GM12878 (cell line): Measurements from ENCODE around the gene PAXX. TPM values are rescaled to one million over a fixed set of nuclear protein-coding genes. Genes with fewer than 3 reads are reported as not detected.

Experiments
- ATAC-seq: fragments of 200-7000 bp; cut with Tn5 transposase; 3 replicates; pipeline ENCODE4 v1.9.1; 2020; ENCODE audit warnings: mild to moderate bottlenecking, moderate library complexity
- BruUV-seq: library from RNA; stranded (reverse); fragments of 400-500 nt; replicated peaks from 2 replicates; lab custom pipeline; 2021; lab: Mats Ljungman, UMichigan
- CTCF ChIA-PET: fragments of 300-600 bp; sonication (Branson Sonifier 250); formaldehyde crosslinking; extraction: SDS; loops from one replicate; lab custom pipeline; 2021; ENCODE audit warnings: inconsistent platforms; lab: Yijun Ruan, JAX
- POLR2A ChIA-PET: fragments of 350-600 bp; formaldehyde crosslinking; extraction: SDS; loops from one replicate; lab custom pipeline; 2021; ENCODE audit warnings: inconsistent platforms; lab: Charles Lee
- RAD21 ChIA-PET: fragments of 300-600 bp; sonication (Branson Sonifier 250); formaldehyde crosslinking; loops from one replicate; lab custom pipeline; 2023; ENCODE audit warnings: antibody characterized with exemption; ENCODE audit not compliant: unreplicated experiment; lab: Charles Lee
- SMC1A ChIA-PET: fragments of 300-600 bp; sonication (Branson Sonifier 250); formaldehyde crosslinking; loops from one replicate; lab custom pipeline; 2023; ENCODE audit not compliant: unreplicated experiment, uncharacterized antibody; lab: Charles Lee
- DNase-seq: peaks from one replicate; pipeline ENCODE4 v3.0.0-alpha.2; 2011; ENCODE audit warnings: low read depth, low spot score
- FAIRE-seq: peaks from 3 replicates; lab custom pipeline; 2011; peaks lifted over from hg19 to GRCh38; lab: Jason Lieb, UNC
- H2AFZ ChIP-seq: 2 replicates; pipeline ENCODE4 v1.6.0; 2011; ENCODE audit warnings: low read depth, low read length, control low read depth; ENCODE audit not compliant: control insufficient read depth
- H3K27ac ChIP-seq: 2 replicates; pipeline ENCODE4 v1.5.1; 2011; ENCODE audit warnings: control low read depth; ENCODE audit not compliant: control insufficient read depth, insufficient read depth
- H3K27me3 ChIP-seq, 2 experiments: replicated peaks in 1 of 2; 2 replicates each; pipeline versions ENCODE4 v1.6.0 to v1.6.1; 2011; ENCODE audit warnings: low read length in 1 of 2; ENCODE audit not compliant: control insufficient read depth in 2 of 2, insufficient read depth in 2 of 2
- H3K36me3 ChIP-seq, 2 experiments: 2 replicates each; pipeline ENCODE4 v1.5.1; 2011; ENCODE audit warnings: low read length in 1 of 2; ENCODE audit not compliant: control insufficient read depth in 2 of 2, insufficient read depth in 2 of 2
- H3K4me1 ChIP-seq: 2 replicates; pipeline ENCODE4 v1.6.1; 2011; ENCODE audit warnings: mild to moderate bottlenecking, low read length, moderate library complexity, mixed read lengths; ENCODE audit not compliant: control insufficient read depth, insufficient read depth
- H3K4me2 ChIP-seq: 2 replicates; pipeline ENCODE4 v1.6.0; 2011; ENCODE audit warnings: control low read depth; ENCODE audit not compliant: control insufficient read depth, insufficient read depth
- H3K4me3 ChIP-seq: fragments of 200-600 bp; sonication (generic); 2 replicates; pipeline ENCODE4 v1.5.1; 2016
- H3K79me2 ChIP-seq: 2 replicates; pipeline ENCODE4 v1.6.0; 2011; ENCODE audit warnings: low read length; ENCODE audit not compliant: control insufficient read depth, insufficient read depth
- H3K9ac ChIP-seq: 2 replicates; pipeline ENCODE4 v1.8.0; 2011; ENCODE audit warnings: low read length, control low read depth, mixed read lengths; ENCODE audit not compliant: control insufficient read depth, insufficient read depth
- H3K9me3 ChIP-seq: replicated peaks from 3 replicates; pipeline ENCODE4 v1.5.1; 2011; ENCODE audit warnings: mild to moderate bottlenecking, low read length; ENCODE audit not compliant: control insufficient read depth, insufficient read depth
- H4K20me1 ChIP-seq: 2 replicates; pipeline ENCODE4 v1.6.0; 2011; ENCODE audit not compliant: control insufficient read depth, insufficient read depth
- BHLHE40 ChIP-seq, 2 experiments: fragments of 450-650 bp in 1 of 2; IDR thresholded peaks; 2 replicates each; pipeline ENCODE4 v1.6.1; 2011 to 2017; ENCODE audit warnings: low read depth in 2 of 2, borderline replicate concordance in 1 of 2, improper control_type of control experiment in 1 of 2, low read length in 1 of 2, mild to moderate bottlenecking in 1 of 2
- NR2F1 ChIP-seq: fragments of 450-650 bp; conservative IDR thresholded peaks from 2 replicates; pipeline ENCODE4 v1.6.1; 2017; ENCODE audit warnings: mild to moderate bottlenecking
- RAD21 ChIP-seq: IDR thresholded peaks from 2 replicates; pipeline ENCODE4 v1.6.1; 2011; ENCODE audit warnings: mild to moderate bottlenecking, low read depth, low read length, moderate library complexity; ENCODE audit not compliant: insufficient read depth
- RAD51 ChIP-seq: fragments of 450-650 bp; IDR thresholded peaks from 2 replicates; pipeline ENCODE4 v1.6.1; 2016; ENCODE audit warnings: moderate library complexity, mild to moderate bottlenecking, inconsistent platforms
- SMC3 ChIP-seq: IDR thresholded peaks from 2 replicates; pipeline ENCODE4 v1.6.1; 2011; ENCODE audit warnings: low read length, improper control_type of control experiment, borderline replicate concordance
- TBL1XR1 ChIP-seq: IDR thresholded peaks from 2 replicates; pipeline ENCODE4 v1.6.1; 2012; ENCODE audit warnings: low read depth, low read length, improper control_type of control experiment
- WGBS: methylation state at CpG from one replicate; pipeline ENCODE4 v1.1.6; 2016; ENCODE audit warnings: low lambda C conversion rate; ENCODE audit not compliant: insufficient replicate concordance, insufficient coverage; ENCODE audit errors: missing lambda C conversion rate; 5-methylcytosine and 5-hydroxymethylcytosine counted together
- in situ Hi-C: fragments of 300-500 bp; cut with MboI; formaldehyde crosslinking; loops from 9 replicates; pipeline ENCODE4 v1.14.3; 2018; ENCODE audit warnings: mixed read lengths
- intact Hi-C: fragments of 100-400 bp; cut with micrococcal nuclease; formaldehyde crosslinking; loops from one replicate; pipeline ENCODE4 v1.14.2; 2022; ENCODE audit not compliant: unreplicated experiment
- polyA plus RNA-seq, 11 experiments: library from polyadenylated mRNA; depleted of rRNA in 4 of 11; unstranded in 6 of 11; stranded (reverse) in 5 of 11; fragments of >200 nt; fragmentation: Nextera tagmentation in 4 of 11; fragmentation: Illumina TruSeq in 1 of 11; extraction: Ambion mirVana in 4 of 11; extraction: Trizol in 1 of 11; gene quantifications; 1 replicate in 1 of 11; 2 replicates in 10 of 11; pipeline versions ENCODE4 v1.2.1 to v1.2.3, GENCODE V29; 2011 to 2016; ENCODE audit warnings: inconsistent platforms in 2 of 11, missing spikeins in 2 of 11, low read depth in 1 of 11
- total RNA-seq, 4 experiments: library from RNA; depleted of rRNA in 3 of 4; stranded (reverse); fragments of >200 nt in 3 of 4; fragmentation: Illumina TruSeq in 1 of 4; extraction: Trizol in 1 of 4; gene quantifications; 2 replicates each; pipeline versions ENCODE4 v1.2.1 to v1.2.3, GENCODE V29; 2013 to 2021
- TF ChIP-seq, protein P1 (sequence below), 3 experiments: IDR thresholded peaks in 2 of 3; conservative IDR thresholded peaks in 1 of 3; 2 replicates each; pipeline ENCODE4 v1.5.1; 2011; ENCODE audit warnings: low read depth in 3 of 3, low read length in 3 of 3, mild to moderate bottlenecking in 3 of 3, control low read depth in 2 of 3, moderate library complexity in 2 of 3, inconsistent platforms in 1 of 3, mixed read lengths in 1 of 3; ENCODE audit not compliant: control insufficient read depth in 2 of 3, insufficient read depth in 1 of 3; ENCODE audit errors: extremely low read depth in 1 of 3

Gene PAXX
- total and polyA plus RNA-seq, 10 of the 15 experiments (the other 5 are each of a cell fraction or from before 2014, with no cell fraction given) = 0.18 to 60.6 (median 29.5) TPM

DNA sequence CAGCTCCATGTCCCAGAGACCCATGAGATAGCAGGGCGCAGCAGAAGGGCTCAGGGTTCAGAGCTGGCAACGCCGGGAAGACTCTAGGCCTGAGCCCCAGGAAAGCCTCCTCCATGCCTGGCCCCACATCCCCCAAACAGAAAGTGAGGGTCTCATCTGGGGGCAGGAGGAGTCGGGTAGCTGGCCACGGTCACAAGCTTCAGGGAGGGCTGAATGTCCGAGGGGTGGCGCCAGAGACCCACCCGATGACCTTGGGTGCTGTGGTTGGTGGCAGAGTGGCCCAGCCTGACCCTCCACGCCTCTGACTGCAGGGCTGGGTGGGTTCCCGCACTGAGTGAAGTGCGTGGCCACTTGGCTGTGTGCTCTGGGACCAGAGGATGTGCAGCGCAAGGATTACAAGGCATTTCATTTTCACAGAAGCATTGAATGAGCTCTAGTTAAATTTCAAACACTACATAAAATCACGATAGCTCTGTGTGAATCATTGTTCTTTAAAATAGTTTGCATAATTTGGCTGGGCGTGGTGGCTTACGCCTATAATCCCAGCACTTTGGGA is 44.2 kb upstream of the PAXX start:
- no peaks in the 10 kb centered on the region for H3K27me3 ChIP-seq
- no peak overlapping the region for H3K9ac ChIP-seq
- no peaks in the 10 kb centered on the region for H3K36me3 ChIP-seq
- ChIA-PET CTCF (interaction anchor here (0.6 to 3.5 kb wide), 42 partner anchors 12 to 182 kb away, joined by 3 to 163 read pairs (median 5); partner anchors contain the start of genes ABCA2, AJM1, CLIC3 and FUT7), POLR2A (interaction anchor here (0.9 to 3.0 kb wide), 2 partner anchors 44 to 87 kb away, joined by 3 to 19 read pairs; partner anchors contain the start of gene PAXX), SMC1A (interaction anchor here (0.8 to 2.4 kb wide), 16 partner anchors 18 to 253 kb away, joined by 3 to 77 read pairs (median 4); partner anchors contain the start of genes FUT7, NPDC1, PAXX and TPRN), RAD21 (interaction anchor here (0.6 to 2.1 kb wide), 19 partner anchors 12 to 203 kb away, joined by 3 to 109 read pairs (median 6); partner anchors contain the start of genes AJM1, CLIC3, FUT7 and NPDC1)
- no peak overlapping the region for H3K27ac ChIP-seq
- WGBS = 41% methylated on average over 15 of the region's 15 CpGs
- no TSS peak for BruUV-seq
- peaks cover 13% of the 10 kb centered on the region for H3K79me2 ChIP-seq
- no peaks in the 10 kb centered on the region for H3K9me3 ChIP-seq
- TF ChIP-seq, protein P1, sequence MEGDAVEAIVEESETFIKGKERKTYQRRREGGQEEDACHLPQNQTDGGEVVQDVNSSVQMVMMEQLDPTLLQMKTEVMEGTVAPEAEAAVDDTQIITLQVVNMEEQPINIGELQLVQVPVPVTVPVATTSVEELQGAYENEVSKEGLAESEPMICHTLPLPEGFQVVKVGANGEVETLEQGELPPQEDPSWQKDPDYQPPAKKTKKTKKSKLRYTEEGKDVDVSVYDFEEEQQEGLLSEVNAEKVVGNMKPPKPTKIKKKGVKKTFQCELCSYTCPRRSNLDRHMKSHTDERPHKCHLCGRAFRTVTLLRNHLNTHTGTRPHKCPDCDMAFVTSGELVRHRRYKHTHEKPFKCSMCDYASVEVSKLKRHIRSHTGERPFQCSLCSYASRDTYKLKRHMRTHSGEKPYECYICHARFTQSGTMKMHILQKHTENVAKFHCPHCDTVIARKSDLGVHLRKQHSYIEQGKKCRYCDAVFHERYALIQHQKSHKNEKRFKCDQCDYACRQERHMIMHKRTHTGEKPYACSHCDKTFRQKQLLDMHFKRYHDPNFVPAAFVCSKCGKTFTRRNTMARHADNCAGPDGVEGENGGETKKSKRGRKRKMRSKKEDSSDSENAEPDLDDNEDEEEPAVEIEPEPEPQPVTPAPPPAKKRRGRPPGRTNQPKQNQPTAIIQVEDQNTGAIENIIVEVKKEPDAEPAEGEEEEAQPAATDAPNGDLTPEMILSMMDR (IDR thresholded peaks at IDR 0.05 in 2 of 3, conservative IDR thresholded peaks at IDR 0.05 in 1 of 3; ENCODE audit: control insufficient read depth in 2 of 3, extremely low read depth in 1 of 3, insufficient read depth in 1 of 3, low read depth in 3 of 3, low read length in 3 of 3) = peak; percentile 56 to 75 (median 65)
- TF ChIP-seq BHLHE40 (IDR thresholded peaks at IDR 0.05; ENCODE audit: borderline replicate concordance in 1 of 2, low read depth in 2 of 2, low read length in 1 of 2) (0 out of 4 replicates have a peak, but pooled peaks of 1 of the 2 experiments have one; percentile 13), NR2F1 (peak; percentile 41; the same call in 1 of the 2 replicates), RAD21 (peak; percentile 65), TBL1XR1 (no peak), RAD51 (no peak), SMC3 (peak; percentile 60)
- intact Hi-C loops (loop anchor here (1.0 to 10.0 kb wide), 2 partner anchors 87 to 153 kb away; partner anchors contain the start of genes CCDC183 and TMEM141), in situ Hi-C loops (loop anchor here (5.0 kb wide), 1 partner anchor 89 kb away; no protein-coding TSS in a partner anchor)
- no peak overlapping the region for H3K4me2 ChIP-seq
- FAIRE-seq = no peak
- no peaks in the 10 kb centered on the region for H4K20me1 ChIP-seq
- H2AFZ ChIP-seq = no peak overlapping the region
- DNase-seq = no peak
- ATAC-seq = 0 out of 3 replicates have a peak, but pooled peaks have one; percentile 8
- peaks cover 10% of the 10 kb centered on the region for H3K4me1 ChIP-seq
- no peak overlapping the region for H3K4me3 ChIP-seq
